Pons (tissue), 1 donor: Measurements from ENCODE around the gene CHD1.

Experiments
- DNase-seq: peaks from one replicate; pipeline ENCODE4 v3.0.0-alpha.2; 2016; ENCODE audit warnings: low spot score

Gene CHD1

DNA sequence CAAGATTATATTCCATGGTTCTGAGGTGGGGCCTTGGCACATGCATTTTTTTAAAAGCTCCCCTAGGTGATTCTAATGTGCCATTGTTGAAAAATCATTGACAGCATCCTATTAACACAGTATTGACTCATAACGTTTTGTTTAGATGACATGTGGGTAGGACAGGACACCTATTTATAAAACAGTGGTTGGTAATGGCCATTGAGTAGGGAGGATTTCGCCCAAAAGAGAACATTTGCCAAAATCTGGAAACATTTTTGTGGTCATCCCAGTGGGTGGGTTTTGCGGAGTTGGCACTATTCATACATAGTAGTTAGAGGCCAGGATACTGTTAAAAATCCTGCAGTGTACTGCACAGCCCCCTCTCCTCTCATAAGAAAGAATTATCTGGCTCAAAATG is 6.4 kb upstream of the CHD1 start:
- no peak for DNase-seq

DNA sequence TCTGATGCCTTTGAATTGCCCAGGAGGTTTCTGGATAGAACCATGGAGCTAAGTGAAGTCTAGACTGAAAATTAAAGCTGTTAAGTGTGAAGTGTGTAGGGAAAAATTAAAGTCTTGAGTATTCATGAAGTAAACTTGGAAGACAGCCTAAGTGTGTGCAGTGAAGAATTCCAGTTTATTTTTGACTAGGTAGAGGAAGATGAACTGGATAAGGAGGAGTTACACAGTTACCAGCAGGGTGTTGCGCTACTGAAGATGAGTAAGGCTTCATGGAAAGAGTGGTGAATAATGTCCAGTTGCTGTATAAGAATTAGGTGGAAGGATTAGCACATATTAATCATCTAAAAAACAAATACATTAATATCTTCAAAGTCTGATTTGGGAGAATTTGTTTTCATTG is 5.7 kb upstream of the CHD1 start:
- DNase-seq: no peak

DNA sequence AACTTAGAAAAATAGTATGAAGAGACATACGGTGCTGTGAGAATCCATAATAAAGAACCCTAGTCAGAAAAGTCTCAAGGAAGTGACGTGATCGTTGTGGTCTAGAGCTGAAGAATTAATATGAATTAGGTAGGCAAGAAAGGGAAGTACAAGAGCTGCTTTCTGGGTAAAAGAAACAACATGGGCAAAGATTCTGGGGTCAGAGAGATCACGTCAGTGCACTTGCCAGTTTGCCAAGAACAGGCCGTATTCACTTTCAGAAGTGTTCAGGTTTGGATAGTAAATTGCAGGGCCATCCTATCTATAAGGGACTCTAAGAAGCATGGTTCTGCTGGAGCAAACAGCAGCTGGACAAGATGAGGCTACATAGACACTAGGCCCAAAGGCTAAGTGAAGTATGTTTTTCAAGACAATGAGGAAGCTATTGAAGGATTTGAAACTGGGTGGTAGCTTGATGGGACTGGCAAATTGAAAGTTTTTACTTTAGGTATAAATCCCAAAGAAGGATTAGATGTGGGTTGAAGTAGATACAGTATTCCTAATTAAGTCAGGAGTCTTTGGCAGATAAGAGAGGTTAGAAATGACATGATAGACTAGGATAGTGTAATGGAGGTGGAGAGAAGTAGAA is 4.8 kb upstream of the CHD1 start:
- DNase-seq: peak; percentile 37

DNA sequence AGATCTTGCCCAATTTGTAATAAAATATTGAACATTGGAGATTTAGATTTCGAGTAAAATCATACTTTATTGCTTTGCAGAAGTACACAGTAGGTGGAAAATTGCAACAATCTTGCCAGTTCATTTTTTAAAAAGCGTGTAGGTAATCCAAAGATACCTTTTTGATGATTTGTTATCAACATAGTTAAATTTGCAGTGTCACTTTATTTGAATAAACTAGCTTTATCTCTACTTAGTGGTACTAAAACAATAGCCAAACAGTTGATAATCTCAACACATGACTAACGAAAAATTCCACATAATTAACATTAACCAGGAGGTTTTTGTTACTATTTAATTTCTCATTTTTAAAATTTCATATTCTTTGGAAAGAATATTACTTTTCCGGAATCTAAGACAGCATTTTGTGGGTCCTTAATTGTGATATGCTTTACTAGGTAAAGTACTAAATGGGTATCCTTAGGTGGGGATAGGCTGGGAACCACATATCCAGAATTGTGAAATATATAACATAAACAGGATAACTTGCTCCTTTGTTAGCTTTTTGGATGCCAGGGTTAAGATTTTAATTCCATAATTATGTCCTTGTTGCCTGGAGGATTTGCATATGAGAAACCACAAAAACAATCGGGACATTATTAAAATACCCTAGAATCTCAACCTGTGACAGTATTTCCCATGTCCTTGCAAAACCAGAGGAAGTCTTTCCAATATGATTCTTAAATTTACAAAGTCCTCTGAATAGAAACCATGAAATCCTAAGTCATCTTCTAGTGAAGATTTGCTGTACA is 2.4 kb upstream of the CHD1 start:
- no peak for DNase-seq

DNA sequence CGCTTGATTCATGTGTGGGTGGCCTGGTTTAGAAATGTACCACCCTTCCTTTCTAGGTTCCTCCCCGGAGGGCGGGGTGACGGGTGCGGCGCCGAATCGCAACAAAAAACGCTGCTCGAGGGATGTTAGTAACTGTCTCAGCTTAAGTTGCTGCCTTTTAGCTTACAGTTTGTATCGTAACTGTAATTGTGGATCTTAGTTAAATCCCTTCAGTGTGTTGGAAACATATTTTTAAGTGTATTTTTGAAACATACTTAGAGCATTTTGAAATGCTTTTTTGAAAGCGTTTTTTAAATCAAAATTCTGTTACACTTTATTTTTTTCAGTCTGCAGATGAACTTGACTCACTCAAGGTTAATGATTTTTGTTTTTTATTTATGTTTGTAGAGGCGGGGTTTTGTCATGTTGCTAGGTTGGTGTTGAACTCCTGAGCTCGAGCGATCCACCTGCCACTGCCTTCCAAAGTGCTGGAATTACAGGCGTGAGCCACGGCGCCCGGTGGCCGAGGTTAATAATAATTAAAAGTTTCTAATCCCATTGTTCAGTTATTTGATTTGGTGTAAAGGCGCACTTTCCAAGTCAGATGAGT is 997 bp upstream of the CHD1 start:
- DNase-seq: no peak

DNA sequence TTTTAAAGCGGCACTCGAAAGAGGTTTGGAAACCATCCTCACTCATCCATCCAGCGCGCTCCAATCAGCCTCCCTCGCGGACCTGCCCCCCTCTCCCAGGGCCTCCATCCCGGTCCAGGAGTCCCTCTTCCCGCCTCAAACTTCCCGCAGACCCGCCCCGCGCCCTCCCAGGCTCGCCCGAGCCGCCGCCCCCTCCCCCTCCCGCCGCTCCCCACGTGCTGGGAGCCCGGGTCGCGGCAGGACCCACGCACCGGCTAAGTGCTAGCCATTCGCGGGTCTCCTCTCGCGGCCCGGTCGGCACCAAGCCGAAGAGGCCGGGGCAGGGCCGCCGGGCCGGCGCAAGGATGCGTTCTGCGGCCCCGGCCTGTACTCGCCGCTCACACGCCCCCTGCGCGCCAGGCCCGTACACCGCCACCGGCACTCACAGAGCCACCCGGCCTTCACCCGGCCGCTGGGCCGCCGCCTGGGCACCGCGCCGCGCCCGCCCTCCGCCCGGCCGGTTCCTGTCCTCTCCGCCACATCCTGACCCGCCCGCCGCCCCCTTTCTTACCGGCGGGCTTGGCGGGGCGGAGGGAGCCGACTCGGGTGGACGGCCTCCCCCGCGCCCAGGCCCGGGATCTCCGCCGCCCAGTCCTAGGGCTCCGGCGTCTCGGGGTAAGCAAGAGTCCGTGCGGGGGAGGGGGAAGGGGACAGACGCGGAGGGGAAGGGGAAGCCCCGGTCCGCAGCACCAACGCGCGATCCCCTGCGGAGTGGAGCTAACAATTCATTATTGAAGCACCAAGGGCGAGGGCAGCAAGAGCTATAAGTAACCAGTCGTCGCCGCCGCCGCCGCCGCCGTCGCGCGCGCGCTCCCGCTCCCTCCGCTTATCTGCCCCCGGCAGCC is 576 bp downstream of the CHD1 start:
- peak; percentile 34 for DNase-seq

DNA sequence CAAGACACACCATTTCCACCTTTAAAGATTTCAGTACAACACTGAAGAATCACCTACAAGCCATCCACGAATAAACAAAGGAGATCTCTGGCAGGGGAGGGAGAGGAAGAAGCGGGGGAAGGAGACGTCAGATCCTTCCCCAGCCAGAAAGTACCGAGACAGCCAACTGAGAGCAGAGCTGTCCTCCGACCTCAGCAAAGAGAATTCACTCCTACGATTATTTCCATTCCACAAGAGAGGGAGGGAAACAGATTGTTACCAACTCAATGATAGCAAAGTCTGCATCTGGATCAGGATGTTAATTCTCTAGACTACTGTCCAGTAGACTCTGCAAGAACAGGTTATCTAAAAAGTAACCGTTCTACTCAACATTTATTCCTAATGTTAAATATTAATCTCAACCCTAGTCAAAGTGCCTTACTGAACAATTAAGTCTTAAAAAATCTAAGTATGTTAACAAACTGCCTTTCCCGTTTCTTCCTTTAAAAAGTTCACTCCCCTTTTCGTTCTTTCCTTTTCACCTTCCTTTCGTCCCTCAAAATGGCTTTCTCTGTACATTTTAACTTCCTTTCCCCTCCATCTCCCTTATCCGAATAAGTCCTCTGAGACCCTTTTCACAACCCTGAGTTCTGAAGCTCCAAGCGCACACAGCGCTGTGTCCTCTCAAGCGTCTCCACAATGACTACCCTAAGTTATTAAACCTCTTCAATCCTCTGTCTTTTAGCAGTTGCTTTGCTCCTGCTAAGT is 1.4 kb downstream of the CHD1 start:
- DNase-seq: peak; percentile 68

DNA sequence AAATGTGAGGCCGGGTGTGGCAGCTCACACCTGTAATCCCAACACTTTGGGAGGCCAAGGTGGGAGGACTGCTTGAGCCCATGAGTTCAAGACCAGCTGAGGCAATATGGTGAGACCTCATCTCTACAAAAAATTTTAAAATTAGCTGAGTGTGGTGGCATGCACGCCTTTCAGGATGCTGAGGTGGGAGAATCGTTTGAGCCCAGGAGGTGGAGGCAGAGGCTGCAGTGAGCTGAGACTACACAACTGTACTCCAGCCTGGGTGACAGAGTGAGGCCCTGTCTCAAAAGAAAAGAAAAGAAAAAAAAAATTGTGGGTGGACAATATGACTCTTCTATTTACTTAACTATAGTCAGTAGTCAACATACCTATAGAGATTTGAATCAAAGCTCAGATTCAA is 4.8 kb downstream of the CHD1 start:
- no peak for DNase-seq

DNA sequence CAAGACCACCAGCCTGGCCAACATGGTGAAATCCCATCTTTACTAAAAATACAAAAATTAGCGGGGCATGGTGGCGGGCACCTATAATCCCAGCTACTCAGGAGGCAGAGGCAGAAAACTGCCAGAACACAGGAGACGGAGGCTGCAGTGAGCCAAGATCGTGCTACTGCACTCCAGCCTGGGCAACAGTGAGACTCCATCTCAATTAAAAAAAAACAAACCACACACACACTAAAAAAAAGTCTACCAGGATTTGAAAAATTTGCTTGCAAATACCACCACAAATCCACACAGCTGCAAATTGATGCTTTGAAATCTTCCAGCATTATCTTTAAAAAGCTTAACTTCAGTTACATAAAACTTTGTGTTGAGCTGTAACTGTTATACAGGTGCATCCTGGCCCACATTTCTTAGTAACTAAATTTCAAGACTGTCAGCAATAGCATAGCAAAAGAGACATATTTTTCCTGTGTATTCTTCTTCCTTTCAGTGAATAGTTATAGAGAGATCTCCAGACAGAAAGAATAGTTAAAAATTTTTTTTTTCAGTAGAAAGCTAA is 6.8 kb downstream of the CHD1 start:
- no peak for DNase-seq

DNA sequence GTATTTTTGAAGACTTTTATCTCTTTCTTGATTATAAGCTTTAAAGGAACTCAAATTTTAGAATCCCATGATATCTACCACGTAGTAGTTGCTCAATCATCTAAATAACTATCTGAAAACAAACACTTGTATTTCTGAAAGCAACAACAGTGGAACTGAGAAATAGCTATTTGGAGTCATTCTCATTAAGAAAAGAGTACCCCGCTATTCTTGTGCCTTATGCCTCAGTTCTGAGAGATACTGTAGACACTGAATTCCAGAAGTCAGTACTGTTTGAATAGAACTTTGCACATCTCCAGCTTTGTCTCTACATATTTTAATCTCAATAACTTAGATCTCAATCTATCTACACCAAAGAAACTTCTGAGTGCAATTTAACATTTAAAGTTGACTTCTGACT is 11.4 kb downstream of the CHD1 start:
- DNase-seq: no peak

DNA sequence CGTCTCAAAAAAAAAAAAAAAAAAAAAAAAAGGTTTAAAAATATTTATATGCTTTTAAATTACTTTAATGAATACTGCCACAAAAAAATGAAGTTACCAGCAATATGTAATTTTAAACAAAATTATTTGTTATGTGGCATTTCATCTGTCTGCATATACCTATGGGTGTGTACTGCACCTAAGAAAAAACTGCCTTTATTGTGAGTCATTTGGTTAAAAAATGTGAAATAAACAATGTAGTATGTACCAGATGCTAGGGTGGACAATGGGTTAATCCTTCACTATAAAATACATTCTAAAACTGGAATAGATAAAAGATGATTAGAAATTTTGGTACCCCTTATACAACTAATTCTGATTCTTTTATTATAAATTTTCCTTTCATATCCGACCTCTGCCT is 12.3 kb downstream of the CHD1 start:
- no peak for DNase-seq

DNA sequence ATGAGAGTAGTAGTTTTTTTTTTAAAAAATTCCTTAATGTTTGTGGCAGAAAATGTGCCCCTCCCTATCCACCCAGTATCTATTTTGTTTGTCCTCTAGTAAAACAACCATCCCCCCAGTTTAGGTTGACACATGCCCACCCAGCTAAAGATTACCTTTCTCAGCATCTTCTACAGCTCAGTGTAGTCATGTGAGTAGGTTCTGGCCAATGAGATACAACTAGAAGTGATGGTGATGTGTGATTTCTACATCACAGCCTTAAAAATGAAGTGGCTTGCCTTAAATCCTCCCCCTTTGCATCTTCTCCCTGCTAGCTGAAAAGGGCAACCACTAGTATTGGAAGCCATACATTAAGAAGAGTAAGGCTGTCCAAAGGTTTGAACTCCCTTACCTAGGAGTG is 14.9 kb downstream of the CHD1 start:
- no peak for DNase-seq

DNA sequence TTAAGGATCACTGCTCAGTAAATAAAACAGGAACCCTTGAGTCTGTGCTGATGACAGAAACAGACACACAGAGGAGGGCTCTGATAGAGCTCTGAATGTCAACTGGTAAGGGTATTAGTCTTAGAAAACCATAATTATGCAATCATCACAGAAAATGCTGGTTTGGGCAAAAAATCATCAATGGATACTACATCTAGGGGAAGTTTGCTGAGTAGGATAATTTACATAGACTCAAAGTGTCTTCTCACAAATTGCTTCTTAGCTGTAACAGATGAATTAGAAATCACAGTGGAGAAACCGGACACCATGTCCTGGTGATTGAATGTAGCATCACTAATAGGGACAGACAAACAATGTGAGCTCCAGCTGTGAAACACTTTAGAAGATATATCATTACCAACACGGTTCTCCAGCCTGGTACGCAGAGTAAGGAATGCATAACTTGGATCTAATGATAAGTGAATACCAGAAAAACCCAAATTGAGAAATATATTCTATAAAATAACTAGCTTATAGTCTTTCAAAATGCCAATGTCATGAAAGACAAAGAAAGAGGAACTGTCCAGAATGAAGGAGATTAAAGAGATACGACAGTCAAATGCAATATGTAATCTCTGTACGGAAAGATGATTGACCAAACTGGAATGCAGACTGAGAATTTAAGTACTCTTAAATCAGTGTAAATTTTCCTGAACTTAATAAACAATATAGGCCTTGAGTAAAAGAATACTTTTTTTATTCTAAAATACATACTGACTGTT is 17.3 kb downstream of the CHD1 start:
- DNase-seq: no peak

DNA sequence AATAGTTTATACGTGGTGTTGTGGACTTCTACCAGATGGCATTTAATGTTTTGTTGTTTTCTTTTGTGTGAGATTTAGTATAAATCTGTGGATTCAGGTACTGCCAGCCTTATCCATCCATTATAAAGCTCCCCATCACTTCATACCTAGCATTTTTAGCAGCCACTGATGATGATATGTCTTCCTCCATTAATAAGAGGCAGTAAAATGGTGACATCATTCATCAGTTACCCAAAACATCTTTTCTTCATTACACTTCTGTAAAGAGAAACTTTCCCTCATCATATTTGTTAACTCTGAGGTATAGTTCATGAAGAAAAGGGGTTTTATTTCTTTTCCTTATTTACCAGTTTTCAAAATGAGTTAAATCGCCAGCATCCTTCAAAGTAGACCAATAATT is 19.4 kb downstream of the CHD1 start:
- no peak for DNase-seq

DNA sequence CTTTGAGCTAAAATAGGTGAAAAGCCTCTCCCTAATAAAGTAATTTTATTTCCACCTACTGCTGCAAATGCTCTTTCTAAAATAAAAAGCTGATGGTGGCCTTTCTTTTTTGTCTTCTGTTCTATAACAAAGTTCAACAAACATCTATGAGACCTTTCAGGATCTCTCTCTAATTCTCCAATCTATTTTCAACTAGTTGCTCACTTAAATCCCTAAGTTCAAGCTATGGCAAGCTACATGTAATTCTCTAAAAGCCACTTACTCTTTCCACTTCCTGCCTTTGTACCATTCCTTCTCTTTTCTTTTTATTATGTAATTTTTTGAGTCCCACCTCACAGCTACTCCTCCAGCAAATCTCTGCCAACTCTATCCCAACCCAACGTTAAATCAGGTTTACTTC is 20.9 kb downstream of the CHD1 start:
- DNase-seq: no peak

DNA sequence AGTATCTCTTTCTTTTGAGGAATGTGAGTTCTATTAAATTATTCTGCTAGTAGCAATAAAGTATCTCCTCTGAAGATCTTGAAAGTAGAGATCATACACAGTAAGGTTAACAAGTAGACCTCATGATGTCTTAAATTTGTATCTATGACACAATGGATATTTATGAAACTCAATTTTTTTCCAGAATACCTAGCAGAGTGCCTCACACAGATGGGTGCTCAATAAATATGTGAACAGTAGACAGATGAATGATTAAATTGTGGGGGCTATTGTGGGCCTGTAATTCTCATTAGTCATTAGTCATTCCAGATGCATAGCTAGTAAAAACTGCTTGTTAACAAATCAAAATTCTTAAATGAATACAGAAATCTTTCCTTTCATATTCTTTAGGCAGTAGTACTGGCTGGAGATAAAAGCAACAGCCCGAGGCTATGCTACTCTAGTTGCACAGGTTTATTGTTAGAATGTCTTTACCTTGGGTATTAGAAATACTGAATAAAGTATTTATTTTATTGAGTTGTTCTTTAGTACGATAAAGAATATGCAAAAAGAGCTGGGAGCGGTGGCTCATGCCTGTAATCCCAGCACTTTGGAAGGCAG is 22.0 kb downstream of the CHD1 start:
- DNase-seq: no peak

DNA sequence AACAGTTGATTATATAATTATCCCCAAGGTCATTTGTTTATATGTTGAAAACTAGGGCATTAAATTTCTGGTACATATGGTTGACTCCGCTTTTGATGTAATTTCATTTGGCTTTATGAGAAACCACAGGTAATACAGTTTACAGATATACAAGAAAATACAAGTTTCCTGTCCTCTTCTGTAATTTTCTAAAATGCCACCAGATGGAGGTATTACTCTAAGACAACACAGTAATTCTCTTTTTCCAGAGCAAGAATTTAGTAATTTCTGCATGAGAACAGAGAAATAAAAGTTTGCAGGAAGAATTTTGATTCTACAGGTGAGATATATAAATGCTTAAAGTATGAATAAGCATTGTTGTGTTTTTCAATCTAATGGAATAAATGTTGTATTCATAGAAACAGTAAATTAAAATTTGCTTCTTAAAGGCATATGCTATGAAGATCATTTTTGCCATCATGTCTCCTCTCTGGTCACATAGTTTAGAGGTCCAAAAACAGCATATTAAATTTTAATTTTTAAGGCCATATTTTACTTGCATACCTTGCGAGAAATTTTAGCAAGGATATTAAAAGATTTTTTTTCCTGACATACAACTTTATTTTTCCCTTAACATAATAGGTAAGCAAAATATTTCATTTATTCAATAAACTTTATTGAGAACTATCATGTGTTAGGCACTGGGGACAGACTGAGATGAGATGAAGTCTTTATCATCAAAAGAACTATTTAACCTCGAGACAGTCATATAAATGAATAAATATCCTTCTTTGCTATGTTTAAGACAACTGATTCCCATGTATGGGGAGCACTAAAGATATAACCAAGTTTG is 22.7 kb downstream of the CHD1 start:
- DNase-seq: peak; percentile 74

DNA sequence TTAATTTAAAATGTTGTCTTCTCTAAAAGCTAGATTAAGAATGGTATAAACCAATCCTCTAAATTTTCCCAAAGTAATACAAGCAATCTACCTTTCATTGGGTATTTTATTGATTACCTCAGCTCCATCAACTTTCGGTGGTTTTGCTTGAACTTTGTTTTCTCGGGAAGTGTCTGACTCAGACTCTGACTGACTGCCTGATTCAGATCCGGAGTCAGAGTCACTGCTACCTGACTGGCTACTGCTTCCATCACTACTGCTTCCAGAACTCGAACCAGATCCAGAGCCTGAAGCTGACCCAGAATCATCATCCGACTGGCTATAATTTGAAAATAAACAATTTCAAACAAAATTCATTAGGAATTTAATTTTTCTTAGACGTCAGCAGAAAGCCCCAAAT is 24.0 kb downstream of the CHD1 start:
- DNase-seq: no peak

DNA sequence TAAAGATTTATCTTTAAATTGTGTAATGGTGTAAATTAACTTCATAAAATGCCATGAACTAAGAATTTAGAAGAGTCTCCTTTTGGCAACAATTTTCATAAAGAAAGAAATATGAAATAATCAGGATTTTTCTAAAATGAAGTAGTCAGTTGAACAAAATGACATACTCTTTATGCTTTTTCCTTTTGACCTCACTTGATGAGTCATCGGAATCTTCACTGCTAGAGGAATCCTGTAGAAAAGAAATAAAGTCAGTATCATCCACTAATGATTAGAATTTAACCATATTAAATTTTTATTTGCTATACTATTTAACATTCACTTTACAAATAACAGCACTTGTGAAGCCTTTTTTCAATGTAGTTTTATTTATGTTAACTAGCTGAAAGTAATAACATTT is 26.1 kb downstream of the CHD1 start:
- no peak for DNase-seq
